Nephron (organoid): ENCODE data around the gene RUFY3.

Experiments used
- H3K27ac Mint-ChIP-seq, 3 experiments: 2 replicates each; pipeline ENCODE4 v1.8.0; 2020; ENCODE audit warnings: mixed read lengths in 3 of 3, mild to moderate bottlenecking in 2 of 3, moderate library complexity in 1 of 3
- H3K27me3 Mint-ChIP-seq: 2 replicates; pipeline ENCODE4 v1.8.0; 2021; ENCODE audit warnings: low read depth, mild to moderate bottlenecking, moderate library complexity, mixed read lengths
- H3K36me3 Mint-ChIP-seq: 2 replicates; pipeline ENCODE4 v1.8.0; 2020; ENCODE audit warnings: low read depth, mixed read lengths
- H3K4me1 Mint-ChIP-seq: 2 replicates; pipeline ENCODE4 v1.8.0; 2020; ENCODE audit warnings: mixed read lengths
- H3K4me3 Mint-ChIP-seq, 3 experiments: 2 replicates each; pipeline ENCODE4 v1.8.0; 2020; ENCODE audit warnings: mild to moderate bottlenecking in 3 of 3, mixed read lengths in 3 of 3, moderate library complexity in 2 of 3
- H3K9me3 Mint-ChIP-seq: 2 replicates; pipeline ENCODE4 v1.8.0; 2020; ENCODE audit warnings: mixed read lengths
- TF ChIP-seq, protein P1 (sequence below), 3 experiments: fragments of 200-600 bp; sonication (generic); IDR thresholded peaks; one replicate each; pipeline ENCODE4 v1.5.0; 2021; ENCODE audit warnings: antibody characterized with exemption in 3 of 3; ENCODE audit not compliant: unreplicated experiment in 3 of 3

Gene RUFY3

GRCh38 chr4:70831293-70831692 is 109.5 kb downstream of the RUFY3 start:
- peaks cover 76% of the 10 kb centered on the region for H3K36me3 Mint-ChIP-seq
- peaks cover 4% of the 10 kb centered on the region for H3K4me1 Mint-ChIP-seq
- H3K27me3 Mint-ChIP-seq: no peaks in the 10 kb centered on the region
- H3K9me3 Mint-ChIP-seq: no peaks in the 10 kb centered on the region
- H3K4me3 Mint-ChIP-seq: no peak overlapping the region
- TF ChIP-seq, protein P1, sequence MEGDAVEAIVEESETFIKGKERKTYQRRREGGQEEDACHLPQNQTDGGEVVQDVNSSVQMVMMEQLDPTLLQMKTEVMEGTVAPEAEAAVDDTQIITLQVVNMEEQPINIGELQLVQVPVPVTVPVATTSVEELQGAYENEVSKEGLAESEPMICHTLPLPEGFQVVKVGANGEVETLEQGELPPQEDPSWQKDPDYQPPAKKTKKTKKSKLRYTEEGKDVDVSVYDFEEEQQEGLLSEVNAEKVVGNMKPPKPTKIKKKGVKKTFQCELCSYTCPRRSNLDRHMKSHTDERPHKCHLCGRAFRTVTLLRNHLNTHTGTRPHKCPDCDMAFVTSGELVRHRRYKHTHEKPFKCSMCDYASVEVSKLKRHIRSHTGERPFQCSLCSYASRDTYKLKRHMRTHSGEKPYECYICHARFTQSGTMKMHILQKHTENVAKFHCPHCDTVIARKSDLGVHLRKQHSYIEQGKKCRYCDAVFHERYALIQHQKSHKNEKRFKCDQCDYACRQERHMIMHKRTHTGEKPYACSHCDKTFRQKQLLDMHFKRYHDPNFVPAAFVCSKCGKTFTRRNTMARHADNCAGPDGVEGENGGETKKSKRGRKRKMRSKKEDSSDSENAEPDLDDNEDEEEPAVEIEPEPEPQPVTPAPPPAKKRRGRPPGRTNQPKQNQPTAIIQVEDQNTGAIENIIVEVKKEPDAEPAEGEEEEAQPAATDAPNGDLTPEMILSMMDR (IDR thresholded peaks at IDR 0.05; ENCODE audit: unreplicated experiment in 3 of 3): no peak
- no peak overlapping the region for H3K27ac Mint-ChIP-seq

GRCh38 chr4:70833675-70834074 is 111.9 kb downstream of the RUFY3 start:
- H3K4me3 Mint-ChIP-seq: no peak overlapping the region
- peaks cover 12% of the 10 kb centered on the region for H3K4me1 Mint-ChIP-seq
- H3K9me3 Mint-ChIP-seq: no peaks in the 10 kb centered on the region
- TF ChIP-seq, protein P1 (IDR thresholded peaks at IDR 0.05; ENCODE audit: unreplicated experiment in 3 of 3): no peak
- H3K36me3 Mint-ChIP-seq: peaks cover 64% of the 10 kb centered on the region
- no peaks in the 10 kb centered on the region for H3K27me3 Mint-ChIP-seq
- no peak overlapping the region for H3K27ac Mint-ChIP-seq

DNA sequence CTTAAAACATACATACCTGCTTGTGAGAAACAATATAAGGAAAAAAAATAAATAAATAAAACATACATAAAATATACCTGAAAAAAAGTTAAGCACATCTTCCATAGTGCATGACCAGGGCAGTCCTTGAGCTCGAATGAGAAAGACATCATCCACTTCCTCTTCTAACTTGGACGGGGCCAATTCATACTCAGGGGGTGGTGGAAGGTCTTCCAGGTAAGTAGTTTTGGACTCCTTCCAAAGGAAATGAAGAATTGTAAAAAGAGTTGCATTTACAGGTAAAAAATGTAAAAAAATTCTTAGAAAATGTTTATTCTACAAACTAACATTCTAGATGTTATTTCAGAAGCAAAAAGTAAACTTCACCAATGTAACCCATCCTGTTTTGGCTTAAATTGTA is 114.3 kb downstream of the RUFY3 start:
- peaks cover 12% of the 10 kb centered on the region for H3K4me1 Mint-ChIP-seq
- TF ChIP-seq, protein P1 (IDR thresholded peaks at IDR 0.05; ENCODE audit: unreplicated experiment in 3 of 3): no peak
- H3K36me3 Mint-ChIP-seq: peaks cover 48% of the 10 kb centered on the region
- H3K27me3 Mint-ChIP-seq: peaks cover 3% of the 10 kb centered on the region
- no peak overlapping the region for H3K27ac Mint-ChIP-seq
- peak overlapping the region; percentile 73 to 81 (median 77) for H3K4me3 Mint-ChIP-seq
- no peaks in the 10 kb centered on the region for H3K9me3 Mint-ChIP-seq

- Mint-ChIP-seq H3K36me3 (peaks cover 27% of the 10 kb centered on the region), H3K4me3 (peak overlapping the region; percentile 96 to 99 (median 97)), H3K4me1 (peaks cover 12% of the 10 kb centered on the region), H3K27me3 (peaks cover 3% of the 10 kb centered on the region), H3K9me3 (no peaks in the 10 kb centered on the region), H3K27ac (peak overlapping the region; percentile 90 to 99 (median 99))
- TF ChIP-seq, protein P1 (IDR thresholded peaks at IDR 0.05; ENCODE audit: unreplicated experiment in 3 of 3): no peak
Measured at GRCh38 chr4:70838204-70838603, 116.4 kb downstream of the RUFY3 start.

DNA sequence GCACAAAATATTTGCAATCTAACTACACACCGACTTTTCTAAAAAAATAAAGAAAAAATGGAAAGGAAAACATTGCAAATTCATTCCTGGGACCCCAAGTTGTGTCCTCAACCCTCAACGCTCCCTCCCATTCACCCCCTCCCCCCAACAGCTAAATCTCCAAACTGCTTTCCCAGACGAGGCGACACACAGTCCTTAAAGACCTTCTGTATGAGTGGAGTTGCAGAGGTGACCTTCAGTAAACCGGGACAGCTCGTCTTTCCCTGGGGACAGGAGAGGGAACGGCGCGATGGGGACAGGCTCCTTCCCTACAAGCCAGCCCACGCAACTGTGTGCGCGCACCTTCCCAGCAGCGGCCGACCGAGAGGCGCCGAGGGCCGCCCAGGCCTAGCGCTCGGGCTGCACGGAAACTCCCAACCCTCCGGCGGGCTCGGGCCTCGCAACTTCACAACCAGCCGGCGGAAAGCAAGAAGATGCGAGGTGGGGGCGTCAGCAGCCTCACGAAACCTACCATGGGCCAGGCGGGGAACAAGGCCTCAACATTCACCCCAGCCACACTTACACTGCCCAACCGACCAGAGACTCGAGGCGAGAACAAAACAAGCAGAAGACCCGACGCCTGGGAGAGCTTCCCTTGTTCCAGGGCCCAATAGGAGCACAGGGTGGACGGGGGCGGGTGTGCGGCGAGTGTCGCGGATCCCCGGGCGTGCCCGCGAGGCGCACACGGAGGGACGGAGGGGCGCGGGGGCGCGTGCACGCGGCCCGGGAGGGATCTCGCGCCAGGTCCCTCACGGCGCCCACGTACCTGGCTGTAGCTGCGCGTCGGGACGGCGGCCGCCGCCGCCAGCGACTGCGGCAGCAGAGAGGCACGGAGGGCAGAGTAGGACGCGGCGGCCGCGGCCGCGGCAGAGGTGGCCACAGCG is 117.2 kb downstream of the RUFY3 start:
- Mint-ChIP-seq H3K27ac (peak overlapping the region; percentile 90 to 99 (median 99)), H3K27me3 (peaks cover 3% of the 10 kb centered on the region), H3K4me1 (peaks cover 12% of the 10 kb centered on the region), H3K36me3 (peaks cover 22% of the 10 kb centered on the region), H3K9me3 (no peaks in the 10 kb centered on the region), H3K4me3 (peak overlapping the region; percentile 96 to 99 (median 97))
- TF ChIP-seq, protein P1 (IDR thresholded peaks at IDR 0.05; ENCODE audit: unreplicated experiment in 3 of 3): no peak
